A549 (cell line): Measurements from ENCODE around the gene DDX21.
A peak's percentile ranks its signal among the peaks of the same experiment; 100 is the strongest.

Experiments used
- CBX2 ChIP-seq: fragments of 200-600 bp; sonication (generic); IDR thresholded peaks from 2 replicates; pipeline ENCODE4 v1.6.1; 2016; ENCODE audit warnings: low read depth, mild to moderate bottlenecking, borderline replicate concordance
- CTCF ChIP-seq: fragments of >200 bp; sonication (Bioruptor Twin); formaldehyde crosslinking; IDR thresholded peaks from 3 replicates; pipeline ENCODE4 v1.5.1; 2016
- HOXB13 ChIP-seq: fragments of 250-450 bp; sonication (Bioruptor Pico); IDR thresholded peaks from 2 replicates; pipeline ENCODE4 v1.5.0; 2020; ENCODE audit warnings: low read depth, mild to moderate bottlenecking, moderate library complexity
- HOXB5 ChIP-seq: fragments of 250-450 bp; sonication (Bioruptor Pico); IDR thresholded peaks from 2 replicates; pipeline ENCODE4 v1.5.0; 2020; ENCODE audit warnings: mild to moderate bottlenecking, moderate library complexity
- KDM1A ChIP-seq: fragments of 200-600 bp; sonication (generic); IDR thresholded peaks from 2 replicates; pipeline ENCODE4 v1.6.1; 2016; ENCODE audit warnings: low read depth, mild to moderate bottlenecking
- MAX ChIP-seq: IDR thresholded peaks from 2 replicates; pipeline ENCODE4 v1.6.1; 2012

GRCh38 chr10:68981074-68981473 is 25.1 kb downstream of the DDX21 start:
- peak; percentile 22; the same call in 1 of the 3 replicates for TF ChIP-seq CTCF
- TF ChIP-seq CBX2, result no peak
- no peak for TF ChIP-seq HOXB5 (CRISPR knock-in tag)
- no peak for TF ChIP-seq HOXB13 (CRISPR knock-in tag)
- no peak for TF ChIP-seq MAX
- no peak for TF ChIP-seq KDM1A
